H1 (cell line): ENCODE data around the gene GALNT18. TPM values are rescaled to one million over a fixed set of nuclear protein-coding genes. Genes with fewer than 3 reads are reported as not detected.

ENCODE experiments used
- CEBPB ChIP-seq: IDR thresholded peaks from 2 replicates; pipeline ENCODE4 v1.6.1; 2012; ENCODE audit warnings: low read depth, low read length
- CREB1 ChIP-seq: IDR thresholded peaks from 2 replicates; pipeline ENCODE4 v1.6.1; 2012; ENCODE audit warnings: inconsistent platforms
- EGR1 ChIP-seq: IDR thresholded peaks from 2 replicates; pipeline ENCODE4 v1.6.1; 2011; ENCODE audit warnings: low read depth, low read length, borderline replicate concordance
- HDAC6 ChIP-seq: IDR thresholded peaks from one replicate; pipeline ENCODE4 v1.7.1; 2012; ENCODE audit warnings: low read depth, mild to moderate bottlenecking, inconsistent platforms, low read length, moderate library complexity
- NANOG ChIP-seq: IDR thresholded peaks from 2 replicates; pipeline ENCODE4 v1.6.1; 2011; ENCODE audit warnings: low read length, low read depth, mild to moderate bottlenecking, inconsistent platforms; ENCODE audit not compliant: insufficient read depth, poor library complexity, severe bottlenecking
- PHF8 ChIP-seq: fragments of 200-600 bp; sonication (generic); conservative IDR thresholded peaks from 2 replicates; pipeline ENCODE4 v1.7.1; 2012; ENCODE audit warnings: low read depth, mild to moderate bottlenecking, inconsistent platforms, low read length, moderate library complexity
- SAP30 ChIP-seq: fragments of 300-600 bp; sonication (generic); IDR thresholded peaks from 2 replicates; pipeline ENCODE4 v1.7.1; 2012; ENCODE audit warnings: low read length, moderate library complexity, mild to moderate bottlenecking, inconsistent platforms; ENCODE audit not compliant: insufficient read depth, insufficient replicate concordance
- SIX5 ChIP-seq: IDR thresholded peaks from 2 replicates; pipeline ENCODE4 v1.6.1; 2011; ENCODE audit warnings: mild to moderate bottlenecking, low read depth, low read length
- TAF7 ChIP-seq: optimal IDR thresholded peaks from 2 replicates; pipeline ENCODE3; 2011; ENCODE audit warnings: low read depth, mild to moderate bottlenecking, inconsistent platforms, low read length, moderate library complexity, borderline replicate concordance
- USF2 ChIP-seq: IDR thresholded peaks from 2 replicates; pipeline ENCODE4 v1.6.1; 2011; ENCODE audit warnings: low read length, improper control_type of control experiment
- ZNF274 ChIP-seq: IDR thresholded peaks from 2 replicates; pipeline ENCODE4 v1.7.0; 2012; ENCODE audit warnings: low read length, borderline replicate concordance; ENCODE audit errors: extremely low read depth
- polyA plus RNA-seq, 7 experiments: library from polyadenylated mRNA; depleted of rRNA in 3 of 7; stranded (reverse) in 5 of 7; unstranded in 2 of 7; fragments of >200 nt in 5 of 7; fragments of 200-250 nt in 2 of 7; gene quantifications; 1 replicate in 5 of 7; 2 replicates in 1 of 7; 4 replicates in 1 of 7; pipeline versions ENCODE4 v1.2.1 to v1.2.3, GENCODE V29; 2011 to 2013; ENCODE audit warnings: missing spikeins in 2 of 7, mixed read lengths in 2 of 7
- total RNA-seq: library from RNA; stranded (reverse); fragmentation: NEBNext Ultra II Directional; extraction: Animal tissue kit (Norgen Biotek cat#: 25700); gene quantifications from 2 replicates; pipeline ENCODE4 v1.2.1, GENCODE V29; 2021
- TF ChIP-seq, protein P1 (sequence below): IDR thresholded peaks from 2 replicates; pipeline ENCODE4 v1.6.1; 2011; ENCODE audit warnings: low read depth, mild to moderate bottlenecking, low read length; ENCODE audit not compliant: insufficient read depth

Gene GALNT18
- total and polyA plus RNA-seq, 2 of the 8 experiments (the other 6 are each of a cell fraction or from before 2014, with no cell fraction given) = 6.0 to 9.4 TPM

GRCh38 chr11:11510939-11511338 lies 110.9 kb downstream of the GALNT18 start (continued):
- TF ChIP-seq SAP30 (no peak), SIX5 (no peak), USF2 (no peak), EGR1 (no peak), ZNF274 (no peak), TAF7 (no peak), PHF8 (no peak), NANOG (no peak), HDAC6 (no peak), CEBPB (peak; percentile 59), CREB1 (no peak)
- TF ChIP-seq, protein P1, sequence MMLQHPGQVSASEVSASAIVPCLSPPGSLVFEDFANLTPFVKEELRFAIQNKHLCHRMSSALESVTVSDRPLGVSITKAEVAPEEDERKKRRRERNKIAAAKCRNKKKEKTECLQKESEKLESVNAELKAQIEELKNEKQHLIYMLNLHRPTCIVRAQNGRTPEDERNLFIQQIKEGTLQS = 0 out of 2 replicates have a peak, but pooled peaks have one; percentile 18
- TF ChIP-seq, all 59 proteins: peak for 3
